GM23338 (cell line): ENCODE results near the gene NEDD4. TPM values are rescaled to one million over a fixed set of nuclear protein-coding genes. Genes with fewer than 3 reads are reported as not detected.
A peak's percentile ranks its signal among the peaks of the same experiment; 100 is the strongest.

Experiments used
- ATAC-seq: fragments of 200-7000 bp; cut with Tn5 transposase; 3 replicates; pipeline ENCODE4 v1.9.1; 2020
- DNase-seq: peaks from one replicate; pipeline ENCODE4 v3.0.0-alpha.2; 2015; ENCODE audit warnings: low spot score
- H2AFZ ChIP-seq: fragments of 200-600 bp; sonication (generic); 2 replicates; pipeline ENCODE4 v1.8.0; 2016; ENCODE audit warnings: antibody characterized with exemption, mild to moderate bottlenecking, moderate library complexity
- H3F3A ChIP-seq: fragments of 200-600 bp; sonication (generic); replicated peaks from 2 replicates; pipeline ENCODE4 v1.8.0; 2017; ENCODE audit warnings: antibody characterized with exemption, mixed run types, low read depth
- H3K27ac ChIP-seq: fragments of 200-600 bp; sonication (generic); 2 replicates; pipeline ENCODE4 v1.6.1; 2016; ENCODE audit warnings: low read depth
- H3K27me3 ChIP-seq: fragments of 200-600 bp; sonication (generic); 2 replicates; pipeline ENCODE4 v1.8.0; 2016; ENCODE audit warnings: mild to moderate bottlenecking, mixed run types, moderate library complexity; ENCODE audit not compliant: insufficient read depth
- H3K36me3 ChIP-seq: fragments of 200-600 bp; sonication (generic); 2 replicates; pipeline ENCODE4 v1.8.0; 2016; ENCODE audit warnings: mild to moderate bottlenecking; ENCODE audit not compliant: insufficient read depth
- H3K4me1 ChIP-seq: fragments of 200-600 bp; sonication (generic); 2 replicates; pipeline ENCODE4 v1.8.0; 2016; ENCODE audit warnings: mild to moderate bottlenecking, moderate library complexity; ENCODE audit not compliant: insufficient read depth
- H3K4me2 ChIP-seq: fragments of 200-600 bp; sonication (generic); 2 replicates; pipeline ENCODE4 v1.7.1; 2017; ENCODE audit warnings: mixed run types
- H3K4me3 ChIP-seq: fragments of 200-600 bp; sonication (generic); 2 replicates; pipeline ENCODE4 v1.6.1; 2016; ENCODE audit warnings: mixed run types
- H3K79me2 ChIP-seq: fragments of 200-600 bp; sonication (generic); replicated peaks from 2 replicates; pipeline ENCODE4 v1.8.0; 2017; ENCODE audit warnings: mild to moderate bottlenecking; ENCODE audit not compliant: insufficient read depth
- H3K9me2 ChIP-seq: fragments of 200-600 bp; sonication (generic); 2 replicates; pipeline ENCODE4 v1.8.0; 2017; ENCODE audit not compliant: insufficient read depth
- H4K20me1 ChIP-seq: fragments of 200-600 bp; sonication (generic); replicated peaks from 2 replicates; pipeline ENCODE4 v1.8.0; 2017; ENCODE audit warnings: mild to moderate bottlenecking; ENCODE audit not compliant: insufficient read depth
- H3K27ac Mint-ChIP-seq: 2 replicates; pipeline ENCODE4 v1.8.0; 2020; ENCODE audit warnings: inconsistent platforms, mild to moderate bottlenecking, moderate library complexity, mixed read lengths
- H3K27me3 Mint-ChIP-seq: 3 replicates; pipeline ENCODE4 v1.8.0; 2022; ENCODE audit warnings: low read depth, mild to moderate bottlenecking, moderate library complexity, mixed read lengths, inconsistent platforms; ENCODE audit not compliant: insufficient read depth, poor library complexity
- H3K36me3 Mint-ChIP-seq: 3 replicates; pipeline ENCODE4 v1.8.0; 2021; ENCODE audit warnings: low read depth, mild to moderate bottlenecking, inconsistent platforms, moderate library complexity, mixed read lengths
- H3K4me1 Mint-ChIP-seq: 3 replicates; pipeline ENCODE4 v1.8.0; 2020; ENCODE audit warnings: mild to moderate bottlenecking, inconsistent platforms, mixed read lengths
- H3K4me3 Mint-ChIP-seq: 3 replicates; pipeline ENCODE4 v1.8.0; 2021; ENCODE audit warnings: moderate library complexity, mild to moderate bottlenecking, inconsistent platforms, mixed read lengths
- H3K9me3 Mint-ChIP-seq: 3 replicates; pipeline ENCODE4 v1.8.0; 2020; ENCODE audit warnings: moderate library complexity, mild to moderate bottlenecking, inconsistent platforms, mixed read lengths
- CREB1 ChIP-seq: fragments of 250-450 bp; sonication (Bioruptor Pico); IDR thresholded peaks from 2 replicates; pipeline ENCODE4 v1.5.0; 2020; ENCODE audit warnings: low read depth, mild to moderate bottlenecking, moderate library complexity
- CTCF ChIP-seq, 2 experiments: fragments of 200-600 bp in 1 of 2; sonication (generic) in 1 of 2; conservative IDR thresholded peaks; 2 replicates each; pipeline versions ENCODE4 v1.5.1 to v1.6.1; 2016 to 2017; ENCODE audit warnings: antibody characterized with exemption in 2 of 2, low read depth in 2 of 2, mild to moderate bottlenecking in 2 of 2, moderate library complexity in 1 of 2
- ETS1 ChIP-seq: IDR thresholded peaks from 2 replicates; pipeline ENCODE4 v1.6.1; 2016; ENCODE audit warnings: antibody characterized with exemption
- EZH2 ChIP-seq: fragments of 200-600 bp; sonication (generic); IDR thresholded peaks from one replicate; pipeline ENCODE4 v1.8.0; 2017; ENCODE audit warnings: antibody characterized with exemption, mild to moderate bottlenecking, low read depth; ENCODE audit not compliant: unreplicated experiment
- EZH2phosphoT487 ChIP-seq: fragments of 200-600 bp; sonication (generic); IDR thresholded peaks from one replicate; pipeline ENCODE4 v1.8.1; 2018; ENCODE audit warnings: antibody characterized with exemption; ENCODE audit not compliant: unreplicated experiment
- JUNB ChIP-seq: IDR thresholded peaks from one replicate; pipeline ENCODE4 v1.6.1; 2016; ENCODE audit warnings: antibody characterized with exemption; ENCODE audit not compliant: unreplicated experiment
- NANOG ChIP-seq: IDR thresholded peaks from 2 replicates; pipeline ENCODE4 v1.6.1; 2016; ENCODE audit warnings: antibody characterized with exemption, borderline replicate concordance
- ZNF462 ChIP-seq: fragments of 250-450 bp; sonication (Bioruptor Pico); IDR thresholded peaks from 2 replicates; pipeline ENCODE4 v1.5.0; 2020; ENCODE audit warnings: mild to moderate bottlenecking, moderate library complexity
- polyA plus RNA-seq: library from polyadenylated mRNA; unstranded; fragments of >200 nt; fragmentation: Nextera tagmentation; extraction: Ambion mirVana; gene quantifications from 2 replicates; pipeline ENCODE4 v1.2.1, GENCODE V29; 2016
- total RNA-seq: library from RNA; depleted of rRNA; stranded (reverse); fragments of >200 nt; shearing (Covaris generic); gene quantifications from 2 replicates; pipeline ENCODE4 v1.2.3, GENCODE V29; 2014

The NEDD4 gene
- total and polyA plus RNA-seq, 2 experiments from 2014 or later, result 2.1 to 7.2 TPM

GRCh38 chr15:56040081-56041035 is 46.9 kb upstream of the NEDD4 start:
- Histone ChIP-seq H3K4me3 (no peak overlapping the region), H3K27ac (no peak overlapping the region), H3K27me3 (no peaks in the 10 kb centered on the region), H2AFZ (peak overlapping the region; percentile 76; the same call in 1 of the 2 replicates), H4K20me1 (no peaks in the 10 kb centered on the region), H3F3A (no peaks in the 10 kb centered on the region), H3K36me3 (no peaks in the 10 kb centered on the region), H3K4me1 (0 out of 2 replicates have a peak, but pooled peaks cover 5% of the 10 kb centered on the region), H3K9me2 (0 out of 2 replicates have a peak, but pooled peaks cover 10% of the 10 kb centered on the region), H3K4me2 (no peak overlapping the region), H3K79me2 (no peaks in the 10 kb centered on the region)
- Mint-ChIP-seq H3K27ac (peak overlapping the region; percentile 60; the same call in 1 of the 2 replicates), H3K36me3 (no peaks in the 10 kb centered on the region), H3K4me1 (peaks cover 14% of the 10 kb centered on the region), H3K4me3 (no peak overlapping the region), H3K27me3 (no peaks in the 10 kb centered on the region), H3K9me3 (no peaks in the 10 kb centered on the region)
- no peak for TF ChIP-seq NANOG
- ATAC-seq (no peak), DNase-seq (peak; percentile 54)

- Histone ChIP-seq H3K4me3 (no peak overlapping the region), H3K9me2 (0 out of 2 replicates have a peak, but pooled peaks cover 7% of the 10 kb centered on the region), H2AFZ (peak overlapping the region; percentile 25; the same call in 1 of the 2 replicates), H3K4me2 (no peak overlapping the region), H3F3A (no peaks in the 10 kb centered on the region), H3K27me3 (no peaks in the 10 kb centered on the region), H3K36me3 (no peaks in the 10 kb centered on the region), H3K27ac (no peak overlapping the region), H4K20me1 (no peaks in the 10 kb centered on the region), H3K4me1 (0 out of 2 replicates have a peak, but pooled peaks cover 5% of the 10 kb centered on the region), H3K79me2 (no peaks in the 10 kb centered on the region)
- Mint-ChIP-seq H3K4me3 (no peak overlapping the region), H3K27ac (no peak overlapping the region), H3K27me3 (peaks cover 4% of the 10 kb centered on the region), H3K4me1 (peaks cover 12% of the 10 kb centered on the region), H3K36me3 (no peaks in the 10 kb centered on the region), H3K9me3 (no peaks in the 10 kb centered on the region)
- ATAC-seq (no peak), DNase-seq (no peak)
- no peak for TF ChIP-seq CREB1
- no peak for TF ChIP-seq JUNB
- no peak for TF ChIP-seq EZH2phosphoT487
- no peak for TF ChIP-seq ETS1
- no peak for TF ChIP-seq ZNF462
- TF ChIP-seq EZH2, result no peak
- no peak for TF ChIP-seq CTCF (conservative IDR thresholded peaks at IDR 0.05; ENCODE audit: low read depth in 2 of 2)
These were observed 45.3 kb upstream of the NEDD4 start for GRCh38 chr15:56038707-56039106.
